Prostate gland (tissue), 2 donors: ENCODE measurements around the gene NOC4L.

ENCODE experiments used
- CTCF ChIP-seq, 4 experiments: fragments of 200-600 bp in 2 of 4; fragments of 450-650 bp in 2 of 4; sonication (generic) in 2 of 4; IDR thresholded peaks; 1 replicate in 3 of 4; 2 replicates in 1 of 4; pipeline ENCODE4 v1.5.1; 2016 to 2019; ENCODE audit warnings: antibody characterized with exemption in 4 of 4, mild to moderate bottlenecking in 2 of 4, moderate library complexity in 2 of 4
- POLR2A ChIP-seq: fragments of 450-650 bp; IDR thresholded peaks from one replicate; pipeline ENCODE4 v1.6.1; 2016; ENCODE audit warnings: antibody characterized with exemption, mild to moderate bottlenecking

- TF ChIP-seq CTCF (IDR thresholded peaks at IDR 0.05) = no peak
- no peak for TF ChIP-seq POLR2A
Observed at GRCh38 chr12:132185705-132186104, 41.4 kb downstream of the NOC4L start.
